Endothelial cell (in vitro differentiated cells): ENCODE measurements around the gene SYT14. TPM values are rescaled to one million over a fixed set of nuclear protein-coding genes. Genes with fewer than 3 reads are reported as not detected.

Source experiments
- DNase-seq: peaks from one replicate; pipeline ENCODE4 v3.0.0; 2021; ENCODE audit warnings: low spot score
- H3K27ac Mint-ChIP-seq: one replicate; pipeline ENCODE4 v1.8.0; 2021; ENCODE audit warnings: mixed read lengths, inconsistent platforms; ENCODE audit not compliant: unreplicated experiment
- H3K27me3 Mint-ChIP-seq: one replicate; pipeline ENCODE4 v1.8.0; 2021; ENCODE audit warnings: mild to moderate bottlenecking, moderate library complexity, mixed read lengths, inconsistent platforms; ENCODE audit not compliant: unreplicated experiment
- H3K36me3 Mint-ChIP-seq: one replicate; pipeline ENCODE4 v1.8.0; 2021; ENCODE audit warnings: mild to moderate bottlenecking, low read depth, mixed read lengths, inconsistent platforms; ENCODE audit not compliant: unreplicated experiment
- H3K4me1 Mint-ChIP-seq: one replicate; pipeline ENCODE4 v1.8.0; 2021; ENCODE audit warnings: mild to moderate bottlenecking, mixed read lengths, inconsistent platforms; ENCODE audit not compliant: unreplicated experiment
- H3K4me3 Mint-ChIP-seq: one replicate; pipeline ENCODE4 v1.8.0; 2021; ENCODE audit warnings: mild to moderate bottlenecking, mixed read lengths, inconsistent platforms; ENCODE audit not compliant: unreplicated experiment
- H3K9me3 Mint-ChIP-seq: one replicate; pipeline ENCODE4 v1.8.0; 2021; ENCODE audit warnings: mixed read lengths, inconsistent platforms; ENCODE audit not compliant: unreplicated experiment
- total RNA-seq: library from RNA; stranded (reverse); fragmentation: NEBNext Ultra II Directional; extraction: Animal tissue kit (Norgen Biotek cat#: 25700); gene quantifications from one replicate; pipeline ENCODE4 v1.2.1, GENCODE V29; 2021; ENCODE audit not compliant: unreplicated experiment
- TF ChIP-seq, protein P1 (sequence below): fragments of 200-600 bp; sonication (generic); IDR thresholded peaks from one replicate; pipeline ENCODE4 v1.5.0; 2021; ENCODE audit warnings: antibody characterized with exemption; ENCODE audit not compliant: unreplicated experiment

Gene SYT14
- total RNA-seq, 1 donor from 2014 or later: 9.7 TPM

DNA sequence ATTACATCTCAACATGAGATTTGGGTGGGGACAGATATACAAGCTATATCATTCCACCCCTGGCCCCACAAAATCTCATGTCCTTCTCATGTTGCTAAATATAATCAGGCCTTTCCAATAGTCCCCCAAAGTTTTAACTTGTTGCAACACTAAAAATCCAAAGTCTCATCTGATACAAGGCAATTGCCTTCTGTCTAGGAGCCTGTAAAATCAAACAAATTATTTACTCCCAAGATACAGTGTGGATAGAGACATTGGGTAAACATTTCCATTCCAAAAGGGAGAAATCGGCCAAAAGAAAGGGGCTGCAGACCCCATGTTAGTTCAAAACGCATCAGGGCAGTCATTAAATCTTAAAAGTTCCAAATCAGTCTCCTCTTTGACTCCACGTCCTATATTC lies 47.0 kb downstream of the SYT14 start:
- TF ChIP-seq, protein P1, sequence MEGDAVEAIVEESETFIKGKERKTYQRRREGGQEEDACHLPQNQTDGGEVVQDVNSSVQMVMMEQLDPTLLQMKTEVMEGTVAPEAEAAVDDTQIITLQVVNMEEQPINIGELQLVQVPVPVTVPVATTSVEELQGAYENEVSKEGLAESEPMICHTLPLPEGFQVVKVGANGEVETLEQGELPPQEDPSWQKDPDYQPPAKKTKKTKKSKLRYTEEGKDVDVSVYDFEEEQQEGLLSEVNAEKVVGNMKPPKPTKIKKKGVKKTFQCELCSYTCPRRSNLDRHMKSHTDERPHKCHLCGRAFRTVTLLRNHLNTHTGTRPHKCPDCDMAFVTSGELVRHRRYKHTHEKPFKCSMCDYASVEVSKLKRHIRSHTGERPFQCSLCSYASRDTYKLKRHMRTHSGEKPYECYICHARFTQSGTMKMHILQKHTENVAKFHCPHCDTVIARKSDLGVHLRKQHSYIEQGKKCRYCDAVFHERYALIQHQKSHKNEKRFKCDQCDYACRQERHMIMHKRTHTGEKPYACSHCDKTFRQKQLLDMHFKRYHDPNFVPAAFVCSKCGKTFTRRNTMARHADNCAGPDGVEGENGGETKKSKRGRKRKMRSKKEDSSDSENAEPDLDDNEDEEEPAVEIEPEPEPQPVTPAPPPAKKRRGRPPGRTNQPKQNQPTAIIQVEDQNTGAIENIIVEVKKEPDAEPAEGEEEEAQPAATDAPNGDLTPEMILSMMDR: no peak
- H3K4me3 Mint-ChIP-seq: peak overlapping the region; percentile 29
- no peaks in the 10 kb centered on the region for H3K4me1 Mint-ChIP-seq
- H3K9me3 Mint-ChIP-seq: no peaks in the 10 kb centered on the region
- H3K27me3 Mint-ChIP-seq: no peaks in the 10 kb centered on the region
- peaks cover 4% of the 10 kb centered on the region for H3K36me3 Mint-ChIP-seq
- no peak overlapping the region for H3K27ac Mint-ChIP-seq
- DNase-seq: no peak

DNA sequence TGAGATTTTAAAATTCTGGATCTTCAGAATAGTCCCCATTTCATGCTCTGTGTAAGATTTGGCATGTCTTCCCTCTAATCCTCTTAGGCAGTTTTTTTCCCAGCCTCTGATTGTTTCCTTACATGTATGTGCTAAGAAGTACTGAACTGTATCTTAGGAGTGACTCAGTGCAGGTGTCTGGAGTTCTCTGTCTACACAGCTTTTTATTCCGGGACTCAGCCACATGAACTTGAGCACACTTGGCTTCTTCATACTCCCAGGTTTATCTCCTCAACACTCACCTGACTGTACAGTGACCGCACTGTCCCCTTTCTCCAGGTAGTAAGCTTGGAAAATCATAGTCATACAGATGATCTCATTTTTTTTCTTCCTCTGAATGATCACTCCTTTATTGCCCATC lies 50.7 kb downstream of the SYT14 start:
- peaks cover 5% of the 10 kb centered on the region for H3K4me1 Mint-ChIP-seq
- TF ChIP-seq, protein P1: no peak
- H3K27me3 Mint-ChIP-seq: no peaks in the 10 kb centered on the region
- no peaks in the 10 kb centered on the region for H3K9me3 Mint-ChIP-seq
- peaks cover 4% of the 10 kb centered on the region for H3K36me3 Mint-ChIP-seq
- DNase-seq: no peak
- H3K27ac Mint-ChIP-seq: no peak overlapping the region
- H3K4me3 Mint-ChIP-seq: no peak overlapping the region

DNA sequence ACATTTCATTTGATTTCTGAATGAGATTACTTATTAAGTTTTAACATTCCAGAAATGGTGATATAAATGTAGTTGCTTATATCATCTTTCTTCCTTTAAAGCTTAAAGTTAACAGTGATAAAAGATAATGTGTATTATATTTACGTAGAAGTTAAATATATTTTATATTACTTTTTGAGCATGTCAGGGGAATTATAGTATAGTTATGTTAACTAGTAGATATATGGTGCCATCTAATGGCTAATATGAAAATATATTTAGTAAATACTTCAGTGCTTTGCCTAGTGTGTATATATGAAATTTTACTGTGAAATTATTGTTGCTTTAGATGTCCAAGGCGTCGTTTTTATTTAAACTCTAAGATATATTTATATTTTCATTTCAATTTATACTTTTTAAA lies 51.5 kb downstream of the SYT14 start:
- Mint-ChIP-seq H3K36me3 (peaks cover 2% of the 10 kb centered on the region), H3K27ac (no peak overlapping the region), H3K4me3 (no peak overlapping the region), H3K9me3 (no peaks in the 10 kb centered on the region), H3K27me3 (no peaks in the 10 kb centered on the region), H3K4me1 (peaks cover 5% of the 10 kb centered on the region)
- TF ChIP-seq, protein P1: no peak
- no peak for DNase-seq

DNA sequence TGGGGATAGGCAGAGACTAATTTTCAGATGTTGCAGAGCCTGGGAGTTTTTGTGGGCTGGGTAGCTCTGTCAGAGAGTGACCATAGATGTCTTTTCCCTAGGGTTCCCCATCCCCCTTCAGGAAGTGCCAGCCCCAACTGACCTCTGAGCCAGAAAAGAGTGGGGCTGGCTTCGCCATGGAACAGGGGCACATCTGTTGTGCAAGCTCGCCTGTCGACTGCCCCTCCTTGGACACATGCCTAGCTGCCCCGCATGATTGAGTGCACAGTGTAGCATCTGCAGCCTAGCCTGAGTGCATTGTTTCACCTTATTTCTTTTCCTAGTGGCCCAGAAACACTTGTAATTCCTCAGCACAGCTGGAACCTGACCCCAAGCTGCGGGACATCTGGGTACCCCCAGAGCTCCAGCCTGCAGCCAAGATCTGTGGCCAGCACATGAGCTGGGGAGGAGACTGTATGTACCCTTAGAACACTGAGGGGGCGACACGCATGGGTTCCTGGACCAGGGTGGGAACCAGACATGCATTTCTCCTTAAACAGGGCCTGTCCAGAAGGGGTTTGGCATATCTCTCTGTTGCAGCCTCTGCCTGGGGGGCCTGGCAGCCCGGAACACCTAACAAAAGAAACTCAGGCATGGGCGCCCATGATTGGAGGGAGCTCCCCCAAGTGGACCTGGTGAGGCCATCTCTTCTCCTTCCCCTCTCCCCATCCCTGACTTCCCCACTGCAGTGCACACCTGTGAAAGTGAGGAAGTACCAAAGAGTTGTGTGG lies 55.2 kb downstream of the SYT14 start:
- Mint-ChIP-seq H3K27ac (no peak overlapping the region), H3K4me1 (peaks cover 5% of the 10 kb centered on the region), H3K27me3 (no peaks in the 10 kb centered on the region), H3K9me3 (no peaks in the 10 kb centered on the region), H3K4me3 (no peak overlapping the region), H3K36me3 (no peaks in the 10 kb centered on the region)
- TF ChIP-seq, protein P1: no peak
- no peak for DNase-seq

DNA sequence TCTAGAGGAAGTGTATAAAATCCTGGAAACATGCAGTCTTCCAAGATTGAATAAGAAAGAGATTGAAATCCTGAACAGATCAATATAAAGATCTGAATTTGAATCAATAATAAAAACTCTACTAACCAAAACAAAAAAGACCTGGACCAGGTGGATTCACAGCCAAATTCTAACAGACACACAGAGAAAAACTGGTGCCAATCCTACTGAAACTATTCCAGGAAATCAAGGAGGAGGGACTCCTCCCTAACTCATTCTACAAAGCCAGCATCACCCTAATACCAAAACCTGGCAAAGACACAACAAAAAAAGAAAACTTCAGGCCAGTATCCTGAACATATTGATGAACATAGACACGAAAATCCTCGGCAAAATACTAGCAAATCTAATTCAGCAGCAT lies 58.3 kb downstream of the SYT14 start:
- H3K4me1 Mint-ChIP-seq: peaks cover 5% of the 10 kb centered on the region
- H3K9me3 Mint-ChIP-seq: no peaks in the 10 kb centered on the region
- TF ChIP-seq, protein P1: no peak
- H3K4me3 Mint-ChIP-seq: no peak overlapping the region
- H3K27me3 Mint-ChIP-seq: no peaks in the 10 kb centered on the region
- DNase-seq: no peak
- H3K27ac Mint-ChIP-seq: no peak overlapping the region
- no peaks in the 10 kb centered on the region for H3K36me3 Mint-ChIP-seq
